Measurements from ENCODE around the gene P3H2. TPM values are rescaled to one million over a fixed set of nuclear protein-coding genes. Genes with fewer than 3 reads are reported as not detected.
A peak's percentile ranks its signal among the peaks of the same experiment; 100 is the strongest.
"Not testable (repeated sequence)": the region's sequence is repeated elsewhere in the genome, so short reads cannot be mapped to it uniquely, and the experiment has no call there.

Gene P3H2
- total RNA-seq, 1 experiment from 2014 or later: 20.9 TPM

- intact Hi-C loops (cut with micrococcal nuclease; ENCODE audit: unreplicated experiment): no loop called here
- Histone ChIP-seq H3K9me3 (ENCODE audit: insufficient read depth, low read depth) (0 out of 2 replicates have a peak, but pooled peaks cover 7% of the 10 kb centered on the region), H3K79me2 (ENCODE audit: low read depth) (no peaks in the 10 kb centered on the region), H3K27me3 (ENCODE audit: insufficient read depth, low read depth) (no peaks in the 10 kb centered on the region), H3K36me3 (ENCODE audit: low read depth) (no peaks in the 10 kb centered on the region), H3K4me1 (replicated peaks; ENCODE audit: insufficient read depth) (peaks cover 3% of the 10 kb centered on the region; the same call in 1 of the 2 replicates), H3F3A (ENCODE audit: insufficient read depth, low read depth) (no peaks in the 10 kb centered on the region), H3K27ac (no peak overlapping the region), H2AFZ (no peak overlapping the region; the same call in 1 of the 2 replicates), H3K9me2 (ENCODE audit: insufficient read depth) (no peaks in the 10 kb centered on the region), H3K4me3 (no peak overlapping the region), H3K4me2 (no peak overlapping the region), H4K20me1 (ENCODE audit: insufficient read depth) (no peaks in the 10 kb centered on the region)
- ChIA-PET POLR2A (ENCODE audit: unreplicated experiment) (no interaction called here), CTCF (no interaction called here)
- TF ChIP-seq EZH2 (IDR thresholded peaks at IDR 0.05; ENCODE audit: low read depth) (no peak), CTCF (conservative IDR thresholded peaks at IDR 0.05) (no peak)
- no peak for DNase-seq
- no TSS peak for BruUV-seq (replicated peaks)
These were observed 30.0 kb upstream of the P3H2 start for GRCh38 chr3:190150681-190151080.

- H3K4me2 ChIP-seq; H3K27ac ChIP-seq; H4K20me1 ChIP-seq (ENCODE audit: insufficient read depth); H3K27me3 ChIP-seq (ENCODE audit: insufficient read depth, low read depth); H3K79me2 ChIP-seq (ENCODE audit: low read depth); CTCF ChIA-PET; BruUV-seq (replicated peaks); H2AFZ ChIP-seq; H3K4me3 ChIP-seq; H3K4me1 ChIP-seq (replicated peaks; ENCODE audit: insufficient read depth); H3K36me3 ChIP-seq (ENCODE audit: low read depth); intact Hi-C loops (cut with micrococcal nuclease; ENCODE audit: unreplicated experiment); H3K9me3 ChIP-seq (ENCODE audit: insufficient read depth, low read depth); POLR2A ChIA-PET (ENCODE audit: unreplicated experiment); DNase-seq; H3F3A ChIP-seq (ENCODE audit: insufficient read depth, low read depth); H3K9me2 ChIP-seq (ENCODE audit: insufficient read depth): not testable (repeated sequence)
These were observed 29.3 kb upstream of the P3H2 start for GRCh38 chr3:190149830-190150619.

- DNase-seq; H3K9me3 ChIP-seq (ENCODE audit: insufficient read depth, low read depth); H3K4me2 ChIP-seq; H3K4me3 ChIP-seq; BruUV-seq (replicated peaks); intact Hi-C loops (cut with micrococcal nuclease; ENCODE audit: unreplicated experiment); H3K27me3 ChIP-seq (ENCODE audit: insufficient read depth, low read depth); H3K4me1 ChIP-seq (replicated peaks; ENCODE audit: insufficient read depth); H3F3A ChIP-seq (ENCODE audit: insufficient read depth, low read depth); H4K20me1 ChIP-seq (ENCODE audit: insufficient read depth); H3K27ac ChIP-seq; H3K36me3 ChIP-seq (ENCODE audit: low read depth); CTCF ChIA-PET; H3K79me2 ChIP-seq (ENCODE audit: low read depth); H3K9me2 ChIP-seq (ENCODE audit: insufficient read depth); POLR2A ChIA-PET (ENCODE audit: unreplicated experiment): not testable (repeated sequence)
- H2AFZ ChIP-seq: peak overlapping the region; percentile 39; the same call in 1 of the 2 replicates
These were observed 24.1 kb upstream of the P3H2 start for GRCh38 chr3:190144793-190145192.

- intact Hi-C loops (cut with micrococcal nuclease; ENCODE audit: unreplicated experiment): no loop called here
- H3K9me2 ChIP-seq (ENCODE audit: insufficient read depth): no peaks in the 10 kb centered on the region
- no peaks in the 10 kb centered on the region for H3K4me1 ChIP-seq (replicated peaks; ENCODE audit: insufficient read depth)
- H3K9me3 ChIP-seq (ENCODE audit: insufficient read depth, low read depth): no peaks in the 10 kb centered on the region
- H4K20me1 ChIP-seq (ENCODE audit: insufficient read depth): no peaks in the 10 kb centered on the region
- no peaks in the 10 kb centered on the region for H3K79me2 ChIP-seq (ENCODE audit: low read depth)
- H3K4me2 ChIP-seq: no peak overlapping the region
- no peak overlapping the region for H3K27ac ChIP-seq
- ChIA-PET CTCF (no interaction called here), POLR2A (ENCODE audit: unreplicated experiment) (interaction anchor here (0.6 kb wide), 1 partner anchor 147 kb away, joined by 3 read pairs; no protein-coding TSS in a partner anchor)
- H2AFZ ChIP-seq: no peak overlapping the region
- no peak for DNase-seq
- H3F3A ChIP-seq (ENCODE audit: insufficient read depth, low read depth): no peaks in the 10 kb centered on the region
- no peak for TF ChIP-seq CTCF (conservative IDR thresholded peaks at IDR 0.05)
- TF ChIP-seq EZH2 (IDR thresholded peaks at IDR 0.05; ENCODE audit: low read depth): no peak
- no peak overlapping the region for H3K4me3 ChIP-seq
- H3K36me3 ChIP-seq (ENCODE audit: low read depth): no peaks in the 10 kb centered on the region
- no TSS peak for BruUV-seq (replicated peaks)
- no peaks in the 10 kb centered on the region for H3K27me3 ChIP-seq (ENCODE audit: insufficient read depth, low read depth)
These were observed 21.3 kb upstream of the P3H2 start for GRCh38 chr3:190142041-190142440.
